ENCODE data around the gene TCERG1L.

DNA sequence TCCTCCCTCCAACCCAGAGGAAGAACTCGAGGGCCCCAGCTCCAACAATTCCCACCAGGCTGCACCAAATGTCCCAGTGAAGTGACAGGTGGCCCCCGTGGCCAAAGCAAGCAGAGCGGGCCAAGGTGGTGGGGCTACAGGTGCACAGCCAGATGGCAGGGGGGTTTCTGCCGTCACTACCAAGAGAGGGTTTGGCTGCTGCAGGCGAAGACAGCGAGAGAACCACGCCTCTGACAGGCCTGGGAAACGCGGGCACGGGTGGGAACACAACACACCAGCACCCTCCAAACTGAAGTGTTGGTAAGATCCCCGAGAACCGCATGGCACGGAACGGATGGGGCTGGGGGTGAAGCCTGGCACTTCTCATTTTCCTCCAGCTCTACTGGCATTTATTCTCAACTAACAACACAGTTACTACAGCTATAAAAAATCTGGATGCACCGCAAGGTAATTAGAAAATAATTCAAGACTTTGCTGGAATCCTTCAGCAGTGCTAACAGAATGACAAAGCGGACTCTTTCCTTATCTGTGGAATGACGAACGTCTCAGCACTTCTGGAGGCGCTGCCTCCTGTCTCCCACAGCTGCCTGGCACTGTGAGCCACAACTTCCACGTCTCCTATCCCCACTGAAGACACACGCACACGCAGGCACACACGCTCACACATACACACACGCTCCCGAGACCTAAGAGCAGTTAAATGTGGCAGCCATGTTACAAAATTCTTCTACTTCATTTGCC, 167.9 kb downstream of the TCERG1L start:
- TF ChIP-seq GATA2 (IDR thresholded peaks at IDR 0.05; ENCODE audit: low read depth, low read length) (no peak), GATA3 (IDR thresholded peaks at IDR 0.05; ENCODE audit: low read depth, low read length) (no peak)
